RWPE2 (cell line): ENCODE data around the gene LAMA4.

Source experiments
- ATAC-seq: fragments of 200-7000 bp; cut with Tn5 transposase; 3 replicates; pipeline ENCODE4 v1.9.1; 2021; ENCODE audit warnings: low read depth
- DNase-seq: peaks from one replicate; pipeline ENCODE4 v3.0.0-alpha.2; 2020; ENCODE audit warnings: low spot score
- H3K27ac ChIP-seq: fragments of 450-650 bp; 2 replicates; pipeline ENCODE4 v1.5.1; 2017; ENCODE audit warnings: mild to moderate bottlenecking; ENCODE audit not compliant: poor library complexity, severe bottlenecking
- H3K27me3 ChIP-seq: fragments of 250-450 bp; sonication (Bioruptor Pico); 2 replicates; pipeline ENCODE4 v1.5.1; 2021; ENCODE audit warnings: mild to moderate bottlenecking, moderate library complexity; ENCODE audit not compliant: insufficient read depth, poor library complexity, severe bottlenecking
- H3K36me3 ChIP-seq: fragments of 250-450 bp; sonication (Bioruptor Pico); 2 replicates; pipeline ENCODE4 v1.5.1; 2020; ENCODE audit warnings: low read depth, mild to moderate bottlenecking, moderate library complexity
- H3K4me1 ChIP-seq: fragments of 250-450 bp; sonication (Bioruptor Pico); 2 replicates; pipeline ENCODE4 v1.5.1; 2021; ENCODE audit warnings: mild to moderate bottlenecking, moderate library complexity; ENCODE audit not compliant: insufficient read depth, poor library complexity, severe bottlenecking
- H3K4me3 ChIP-seq: fragments of 250-450 bp; sonication (Bioruptor Pico); 2 replicates; pipeline ENCODE4 v1.5.1; 2021; ENCODE audit warnings: mild to moderate bottlenecking, moderate library complexity; ENCODE audit not compliant: severe bottlenecking
- H3K9me3 ChIP-seq: fragments of 250-450 bp; sonication (Bioruptor Pico); 2 replicates; pipeline ENCODE4 v1.5.1; 2021; ENCODE audit warnings: mild to moderate bottlenecking, moderate library complexity; ENCODE audit not compliant: severe bottlenecking
- TF ChIP-seq, protein P1 (sequence below): fragments of 450-650 bp; IDR thresholded peaks from one replicate; pipeline ENCODE4 v1.5.1; 2017; ENCODE audit warnings: mild to moderate bottlenecking, moderate library complexity; ENCODE audit not compliant: poor library complexity, severe bottlenecking

LAMA4 gene

DNA sequence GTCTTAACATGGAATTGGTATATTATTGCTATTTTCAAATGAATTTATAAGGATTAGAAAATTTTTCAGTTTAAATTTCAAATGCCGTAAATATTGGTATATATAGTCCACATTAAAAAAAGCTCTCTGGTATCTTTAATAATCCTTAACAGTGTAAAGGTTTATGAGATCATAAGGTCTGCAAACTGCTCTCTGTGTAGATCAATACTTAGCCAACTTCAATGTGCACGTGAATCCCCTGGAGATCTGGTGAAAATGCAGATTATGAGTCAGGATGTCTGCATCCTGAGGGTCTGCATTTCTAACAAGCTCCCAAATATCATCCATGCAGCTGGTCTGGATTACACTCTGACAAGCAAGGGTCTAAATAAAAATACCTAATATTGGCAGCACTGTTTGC, 43.5 kb downstream of the LAMA4 start:
- Histone ChIP-seq H3K9me3 (no peaks in the 10 kb centered on the region), H3K4me1 (peaks cover 4% of the 10 kb centered on the region), H3K4me3 (no peak overlapping the region), H3K27me3 (no peaks in the 10 kb centered on the region), H3K36me3 (no peaks in the 10 kb centered on the region), H3K27ac (no peak overlapping the region)
- ATAC-seq (no peak), DNase-seq (no peak)
- TF ChIP-seq, protein P1, sequence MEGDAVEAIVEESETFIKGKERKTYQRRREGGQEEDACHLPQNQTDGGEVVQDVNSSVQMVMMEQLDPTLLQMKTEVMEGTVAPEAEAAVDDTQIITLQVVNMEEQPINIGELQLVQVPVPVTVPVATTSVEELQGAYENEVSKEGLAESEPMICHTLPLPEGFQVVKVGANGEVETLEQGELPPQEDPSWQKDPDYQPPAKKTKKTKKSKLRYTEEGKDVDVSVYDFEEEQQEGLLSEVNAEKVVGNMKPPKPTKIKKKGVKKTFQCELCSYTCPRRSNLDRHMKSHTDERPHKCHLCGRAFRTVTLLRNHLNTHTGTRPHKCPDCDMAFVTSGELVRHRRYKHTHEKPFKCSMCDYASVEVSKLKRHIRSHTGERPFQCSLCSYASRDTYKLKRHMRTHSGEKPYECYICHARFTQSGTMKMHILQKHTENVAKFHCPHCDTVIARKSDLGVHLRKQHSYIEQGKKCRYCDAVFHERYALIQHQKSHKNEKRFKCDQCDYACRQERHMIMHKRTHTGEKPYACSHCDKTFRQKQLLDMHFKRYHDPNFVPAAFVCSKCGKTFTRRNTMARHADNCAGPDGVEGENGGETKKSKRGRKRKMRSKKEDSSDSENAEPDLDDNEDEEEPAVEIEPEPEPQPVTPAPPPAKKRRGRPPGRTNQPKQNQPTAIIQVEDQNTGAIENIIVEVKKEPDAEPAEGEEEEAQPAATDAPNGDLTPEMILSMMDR: no peak

DNA sequence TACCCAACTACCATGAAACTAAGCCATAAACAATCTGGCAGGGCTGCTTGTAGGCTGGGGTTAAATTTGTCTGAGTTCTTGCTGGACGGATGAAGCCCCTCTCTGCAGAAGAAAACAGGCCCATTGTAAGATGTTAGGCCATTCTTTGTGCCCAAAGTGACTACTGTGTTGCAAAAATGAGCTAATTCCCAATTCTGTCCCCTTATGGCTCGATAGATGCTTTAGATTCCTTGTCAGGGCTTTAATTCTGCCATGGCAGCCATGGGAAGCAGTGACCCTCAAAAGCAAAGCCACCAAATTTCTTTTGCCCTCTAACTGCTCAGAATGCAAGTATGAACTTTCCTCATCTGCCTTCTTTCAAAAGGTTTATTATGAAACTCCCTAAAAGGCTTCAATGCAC, 45.2 kb downstream of the LAMA4 start:
- H3K4me1 ChIP-seq: peaks cover 21% of the 10 kb centered on the region

DNA sequence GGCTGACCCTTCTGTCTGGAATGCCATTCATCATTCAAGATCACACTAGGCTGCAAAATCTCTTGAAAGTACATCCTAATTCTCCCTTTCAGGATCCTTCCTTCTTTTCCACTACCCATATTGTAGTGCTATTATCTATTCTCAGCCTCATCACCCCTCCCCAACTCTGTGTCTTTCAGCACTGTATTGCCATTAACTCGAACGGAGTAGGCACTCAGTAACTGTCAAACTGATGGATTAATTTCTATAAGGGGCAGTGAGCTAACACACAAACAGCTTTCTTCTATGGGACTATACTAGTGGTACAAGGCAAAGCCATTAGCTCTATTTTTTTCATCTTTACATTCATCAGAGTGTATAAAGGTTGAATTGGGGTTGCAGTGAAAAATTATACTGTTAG, 46.6 kb downstream of the LAMA4 start:
- Histone ChIP-seq H3K9me3 (no peaks in the 10 kb centered on the region), H3K27ac (no peak overlapping the region), H3K27me3 (no peaks in the 10 kb centered on the region), H3K36me3 (no peaks in the 10 kb centered on the region), H3K4me3 (no peak overlapping the region), H3K4me1 (peaks cover 32% of the 10 kb centered on the region)
- DNase-seq (no peak), ATAC-seq (no peak)
- TF ChIP-seq, protein P1: no peak

More for the DNA sequence above, 45.2 kb downstream of the LAMA4 start:
- Histone ChIP-seq H3K36me3 (no peaks in the 10 kb centered on the region), H3K27me3 (no peaks in the 10 kb centered on the region), H3K4me3 (no peak overlapping the region), H3K27ac (no peak overlapping the region), H3K9me3 (no peaks in the 10 kb centered on the region)
- TF ChIP-seq, protein P1: no peak
- ATAC-seq (no peak), DNase-seq (no peak)

DNA sequence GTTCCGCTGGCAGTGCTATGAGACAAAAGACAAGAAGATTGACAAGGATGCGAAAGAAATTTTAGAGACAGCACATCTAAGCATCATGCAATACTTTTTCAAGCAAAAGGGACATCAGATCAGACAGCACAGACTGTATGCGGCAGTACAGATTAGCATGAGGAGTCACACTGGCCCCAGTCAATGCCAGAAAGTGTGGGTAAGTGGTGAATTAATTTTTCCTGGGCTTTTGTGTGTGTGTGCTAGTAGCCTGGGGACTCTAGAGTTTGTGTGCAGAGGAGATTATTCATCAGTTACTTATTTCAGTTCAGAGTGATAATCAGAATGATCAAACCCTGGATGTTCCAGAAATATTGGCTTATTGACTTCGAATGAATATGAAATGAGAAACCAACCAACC, 47.2 kb downstream of the LAMA4 start:
- H3K4me1 ChIP-seq: peaks cover 39% of the 10 kb centered on the region
- no peaks in the 10 kb centered on the region for H3K9me3 ChIP-seq
- ATAC-seq: no peak
- H3K36me3 ChIP-seq: no peaks in the 10 kb centered on the region
- no peak overlapping the region for H3K4me3 ChIP-seq
- DNase-seq: no peak
- no peak overlapping the region for H3K27ac ChIP-seq
- TF ChIP-seq, protein P1: no peak
- no peaks in the 10 kb centered on the region for H3K27me3 ChIP-seq

DNA sequence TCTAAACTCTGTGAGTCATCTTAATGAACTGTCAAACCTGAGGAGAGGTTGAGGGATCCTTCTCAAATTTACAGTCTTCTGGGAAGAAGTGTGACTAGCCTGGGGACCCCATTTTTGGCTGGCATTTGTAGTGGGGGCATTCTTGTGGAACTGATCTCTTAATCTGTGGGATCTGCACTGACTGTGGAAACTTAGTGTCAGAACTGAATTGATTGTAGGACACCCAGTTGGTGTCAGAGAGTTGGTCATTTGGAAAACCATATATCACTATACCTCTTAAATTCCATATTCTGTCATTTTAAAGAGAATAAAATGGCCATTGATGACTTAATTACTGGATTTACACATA, 48.3 kb downstream of the LAMA4 start:
- Histone ChIP-seq H3K9me3 (no peaks in the 10 kb centered on the region), H3K27me3 (no peaks in the 10 kb centered on the region), H3K4me3 (no peak overlapping the region), H3K27ac (peak overlapping the region; percentile 94), H3K36me3 (no peaks in the 10 kb centered on the region), H3K4me1 (peaks cover 40% of the 10 kb centered on the region)
- ATAC-seq (no peak), DNase-seq (no peak)
- TF ChIP-seq, protein P1: no peak
